Esophagus muscularis mucosa (tissue), 3 donors: ENCODE data around the gene PRSS48.

ENCODE experiments used
- POLR2AphosphoS5 ChIP-seq, 2 donors: sonication (generic); formaldehyde crosslinking; IDR thresholded peaks; one replicate each; pipeline ENCODE4 v1.6.1; 2017; ENCODE audit warnings: antibody characterized with exemption in 2 of 2
- TF ChIP-seq, protein P1 (sequence below), 3 experiments: fragments of 200-600 bp in 2 of 3; fragments of 450-650 bp in 1 of 3; sonication (generic) in 2 of 3; IDR thresholded peaks; one replicate each; pipeline ENCODE4 v1.5.1; 2017 to 2019; ENCODE audit warnings: antibody characterized with exemption in 3 of 3, mild to moderate bottlenecking in 2 of 3, moderate library complexity in 1 of 3

DNA sequence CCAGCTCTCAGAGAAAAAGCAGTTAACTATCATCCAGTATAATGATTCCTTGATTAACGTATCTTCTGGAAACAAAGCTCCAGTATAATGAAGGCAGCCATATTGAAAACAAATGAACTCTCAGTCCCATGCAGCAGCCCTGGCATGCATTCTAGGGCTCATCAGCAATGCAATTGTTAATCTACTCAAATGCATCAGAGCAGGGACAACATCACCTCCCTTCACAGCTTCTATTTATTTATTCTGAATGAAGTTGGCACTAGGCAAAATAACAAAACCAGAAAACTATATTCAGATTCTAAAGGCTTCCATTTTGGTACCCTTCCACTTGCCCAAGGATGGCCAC lies 37.0 kb downstream of the PRSS48 start:
- no peak for TF ChIP-seq POLR2AphosphoS5 (IDR thresholded peaks at IDR 0.05)
- TF ChIP-seq, protein P1, sequence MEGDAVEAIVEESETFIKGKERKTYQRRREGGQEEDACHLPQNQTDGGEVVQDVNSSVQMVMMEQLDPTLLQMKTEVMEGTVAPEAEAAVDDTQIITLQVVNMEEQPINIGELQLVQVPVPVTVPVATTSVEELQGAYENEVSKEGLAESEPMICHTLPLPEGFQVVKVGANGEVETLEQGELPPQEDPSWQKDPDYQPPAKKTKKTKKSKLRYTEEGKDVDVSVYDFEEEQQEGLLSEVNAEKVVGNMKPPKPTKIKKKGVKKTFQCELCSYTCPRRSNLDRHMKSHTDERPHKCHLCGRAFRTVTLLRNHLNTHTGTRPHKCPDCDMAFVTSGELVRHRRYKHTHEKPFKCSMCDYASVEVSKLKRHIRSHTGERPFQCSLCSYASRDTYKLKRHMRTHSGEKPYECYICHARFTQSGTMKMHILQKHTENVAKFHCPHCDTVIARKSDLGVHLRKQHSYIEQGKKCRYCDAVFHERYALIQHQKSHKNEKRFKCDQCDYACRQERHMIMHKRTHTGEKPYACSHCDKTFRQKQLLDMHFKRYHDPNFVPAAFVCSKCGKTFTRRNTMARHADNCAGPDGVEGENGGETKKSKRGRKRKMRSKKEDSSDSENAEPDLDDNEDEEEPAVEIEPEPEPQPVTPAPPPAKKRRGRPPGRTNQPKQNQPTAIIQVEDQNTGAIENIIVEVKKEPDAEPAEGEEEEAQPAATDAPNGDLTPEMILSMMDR (IDR thresholded peaks at IDR 0.05) = no peak
